Measurements from ENCODE around the gene ADAP1. TPM values are rescaled to one million over a fixed set of nuclear protein-coding genes. Genes with fewer than 3 reads are reported as not detected.

ADAP1 gene
- total and polyA plus RNA-seq, 2 experiments from 2014 or later = 0.24 to 1.1 TPM

DNA sequence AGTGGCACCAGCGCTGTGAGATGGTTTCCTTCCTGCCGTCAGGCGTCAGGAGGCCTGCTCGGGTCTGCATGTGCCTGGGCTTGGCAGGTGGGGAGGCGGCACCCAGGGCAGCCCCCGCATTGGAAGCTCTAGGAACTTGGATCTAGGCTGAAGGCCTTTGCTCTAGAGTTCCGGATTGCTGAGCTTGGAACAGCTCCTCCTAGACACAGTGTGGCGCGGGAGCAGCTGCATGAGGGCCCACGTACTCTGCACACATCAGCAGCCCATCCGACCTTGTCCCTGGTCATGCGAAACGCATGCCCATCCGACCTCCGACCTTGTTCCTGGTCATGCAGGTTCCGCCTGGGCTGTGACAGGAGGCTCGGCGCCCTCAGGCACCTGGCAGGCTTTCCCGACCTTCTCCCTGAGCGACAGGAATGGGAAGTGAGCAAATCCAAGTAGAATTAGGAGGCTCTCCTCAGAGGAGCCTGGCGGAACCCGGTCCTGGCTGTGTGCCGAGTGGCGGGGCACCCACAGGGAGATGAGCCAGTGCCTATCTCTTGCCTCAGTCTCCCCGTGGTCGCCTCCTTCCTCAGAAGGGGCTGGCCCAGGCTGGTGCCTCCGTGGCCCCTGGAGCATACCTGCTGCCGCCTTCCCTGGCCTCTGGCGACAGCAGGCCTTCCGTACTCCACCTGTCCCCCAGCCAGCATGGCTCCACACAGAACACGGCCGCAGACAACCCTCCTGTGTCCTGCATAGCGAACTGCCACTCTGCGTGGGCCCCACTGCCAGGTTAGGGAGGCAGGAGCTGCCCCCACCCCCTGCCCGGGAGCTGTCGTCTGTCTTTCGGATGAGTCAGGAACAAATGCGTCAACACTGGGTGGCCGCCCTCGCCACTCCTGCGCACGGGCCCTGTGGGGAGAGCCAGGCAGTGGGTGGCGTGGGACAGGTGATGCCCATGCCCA is 66.1 kb downstream of the ADAP1 start:
- H4K20me1 ChIP-seq (ENCODE audit: insufficient read depth) = no peaks in the 10 kb centered on the region
- no peak for DNase-seq
- H3F3A ChIP-seq (ENCODE audit: insufficient read depth) = no peaks in the 10 kb centered on the region
- in situ Hi-C loops (cut with MboI) = no loop called here
- no peak overlapping the region for H3K9ac ChIP-seq
- TF ChIP-seq EZH2phosphoT487 (IDR thresholded peaks at IDR 0.05; ENCODE audit: insufficient read depth, low read depth) = no peak
- TF ChIP-seq EZH2 (IDR thresholded peaks at IDR 0.05; ENCODE audit: insufficient read depth, poor library complexity, severe bottlenecking) = no peak
- peaks cover 33% of the 10 kb centered on the region for H3K79me2 ChIP-seq (ENCODE audit: insufficient read depth)
- H3K4me1 ChIP-seq (ENCODE audit: insufficient read depth) = no peaks in the 10 kb centered on the region
- no peaks in the 10 kb centered on the region for H3K9me3 ChIP-seq (ENCODE audit: low read depth)
- no peak overlapping the region for H3K4me2 ChIP-seq (ENCODE audit: unreplicated experiment)
- no peaks in the 10 kb centered on the region for H3K36me3 ChIP-seq (ENCODE audit: low read depth)
- no peak overlapping the region for H3K4me3 ChIP-seq
- no peaks in the 10 kb centered on the region for H3K9me2 ChIP-seq (ENCODE audit: insufficient read depth)
- H3K27me3 ChIP-seq (replicated peaks; ENCODE audit: insufficient read depth) = no peaks in the 10 kb centered on the region
- H3K27ac ChIP-seq = no peak overlapping the region
- 92 to 93% methylated on average over 40 to 43 of the region's 43 CpGs for WGBS, 2 experiments (ENCODE audit: low coverage in 1 of 2, low lambda C conversion rate in 2 of 2, missing lambda C conversion rate in 2 of 2)
- no peak overlapping the region for H2AFZ ChIP-seq

GRCh38 chr7:887488-887820 is 67.0 kb downstream of the ADAP1 start:
- Histone ChIP-seq H2AFZ (no peak overlapping the region), H4K20me1 (ENCODE audit: insufficient read depth) (no peaks in the 10 kb centered on the region), H3K27ac (no peak overlapping the region), H3K4me3 (no peak overlapping the region), H3K9me3 (ENCODE audit: low read depth) (no peaks in the 10 kb centered on the region), H3K9me2 (ENCODE audit: insufficient read depth) (no peaks in the 10 kb centered on the region), H3K79me2 (ENCODE audit: insufficient read depth) (peaks cover 42% of the 10 kb centered on the region), H3K4me1 (ENCODE audit: insufficient read depth) (no peaks in the 10 kb centered on the region), H3K9ac (no peak overlapping the region), H3K27me3 (replicated peaks; ENCODE audit: insufficient read depth) (no peaks in the 10 kb centered on the region), H3K4me2 (ENCODE audit: unreplicated experiment) (no peak overlapping the region), H3K36me3 (ENCODE audit: low read depth) (no peaks in the 10 kb centered on the region), H3F3A (ENCODE audit: insufficient read depth) (no peaks in the 10 kb centered on the region)
- no peak for DNase-seq
- 95 to 98% methylated on average over 18 of the region's 18 CpGs for WGBS, 2 experiments (ENCODE audit: low coverage in 1 of 2, low lambda C conversion rate in 2 of 2, missing lambda C conversion rate in 2 of 2)
- TF ChIP-seq EZH2phosphoT487 (IDR thresholded peaks at IDR 0.05; ENCODE audit: insufficient read depth, low read depth) (no peak), EZH2 (IDR thresholded peaks at IDR 0.05; ENCODE audit: insufficient read depth, poor library complexity, severe bottlenecking) (no peak)
- in situ Hi-C loops (cut with MboI) = no loop called here

- H3K27me3 ChIP-seq (replicated peaks; ENCODE audit: insufficient read depth) = no peaks in the 10 kb centered on the region
- no peaks in the 10 kb centered on the region for H3K4me1 ChIP-seq (ENCODE audit: insufficient read depth)
- peaks cover 48% of the 10 kb centered on the region for H3K79me2 ChIP-seq (ENCODE audit: insufficient read depth)
- no peak overlapping the region for H3K4me3 ChIP-seq
- H3K27ac ChIP-seq = no peak overlapping the region
- in situ Hi-C loops (cut with MboI) = no loop called here
- H3K4me2 ChIP-seq (ENCODE audit: unreplicated experiment) = no peak overlapping the region
- H4K20me1 ChIP-seq (ENCODE audit: insufficient read depth) = no peaks in the 10 kb centered on the region
- no peak overlapping the region for H3K9ac ChIP-seq
- H3K9me3 ChIP-seq (ENCODE audit: low read depth) = no peaks in the 10 kb centered on the region
- no peaks in the 10 kb centered on the region for H3K36me3 ChIP-seq (ENCODE audit: low read depth)
- no peaks in the 10 kb centered on the region for H3K9me2 ChIP-seq (ENCODE audit: insufficient read depth)
- TF ChIP-seq EZH2 (IDR thresholded peaks at IDR 0.05; ENCODE audit: insufficient read depth, poor library complexity, severe bottlenecking) (no peak), EZH2phosphoT487 (IDR thresholded peaks at IDR 0.05; ENCODE audit: insufficient read depth, low read depth) (no peak)
- DNase-seq = no peak
- no peak overlapping the region for H2AFZ ChIP-seq
- H3F3A ChIP-seq (ENCODE audit: insufficient read depth) = no peaks in the 10 kb centered on the region
- 94 to 95% methylated on average over 36 to 40 of the region's 40 CpGs for WGBS, 2 experiments (ENCODE audit: low coverage in 1 of 2, low lambda C conversion rate in 2 of 2, missing lambda C conversion rate in 2 of 2)
These were observed 67.6 kb downstream of the ADAP1 start for GRCh38 chr7:886626-887487.

DNA sequence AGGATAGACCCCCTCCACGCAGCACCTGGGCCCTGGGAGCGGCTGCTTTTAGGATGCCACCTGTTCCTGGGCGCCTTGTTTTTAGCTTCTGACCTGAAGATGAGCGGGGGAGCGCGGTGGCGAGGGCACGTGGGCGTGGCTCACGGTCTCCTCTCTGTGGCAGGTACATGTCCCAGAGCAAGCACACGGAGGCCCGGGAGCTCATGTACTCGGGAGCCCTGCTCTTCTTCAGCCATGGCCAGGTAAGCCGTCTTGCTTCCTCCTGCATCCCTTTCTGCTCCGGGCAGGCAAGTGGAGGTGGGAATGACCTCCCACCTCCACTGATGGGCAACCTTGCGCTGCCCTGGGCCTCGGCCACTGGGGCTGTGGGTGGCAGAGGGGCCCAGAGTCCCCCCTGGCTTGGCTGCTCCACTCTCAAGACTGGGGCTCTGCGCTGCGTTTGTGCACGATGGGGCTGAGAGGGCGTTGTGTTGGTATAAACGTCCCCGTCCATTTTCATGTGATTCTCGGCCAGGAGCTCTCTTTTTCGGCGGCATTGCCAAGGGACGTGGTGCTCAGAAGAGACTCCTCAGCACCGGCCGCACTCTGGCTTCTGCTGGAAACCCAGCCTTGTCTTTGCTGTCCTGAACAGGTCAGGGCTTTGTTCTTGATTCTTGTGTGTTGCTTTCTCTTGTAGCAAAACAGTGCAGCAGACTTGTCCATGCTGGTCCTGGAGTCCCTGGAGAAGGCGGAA is 68.4 kb downstream of the ADAP1 start:
- Histone ChIP-seq H3K79me2 (ENCODE audit: insufficient read depth) (peaks cover 56% of the 10 kb centered on the region), H3K9me2 (ENCODE audit: insufficient read depth) (no peaks in the 10 kb centered on the region), H2AFZ (no peak overlapping the region), H3K4me2 (ENCODE audit: unreplicated experiment) (no peak overlapping the region), H3F3A (ENCODE audit: insufficient read depth) (no peaks in the 10 kb centered on the region), H3K27me3 (replicated peaks; ENCODE audit: insufficient read depth) (no peaks in the 10 kb centered on the region), H3K9me3 (ENCODE audit: low read depth) (no peaks in the 10 kb centered on the region), H3K4me3 (no peak overlapping the region), H3K27ac (no peak overlapping the region), H3K9ac (no peak overlapping the region), H4K20me1 (ENCODE audit: insufficient read depth) (no peaks in the 10 kb centered on the region), H3K4me1 (ENCODE audit: insufficient read depth) (no peaks in the 10 kb centered on the region), H3K36me3 (ENCODE audit: low read depth) (no peaks in the 10 kb centered on the region)
- TF ChIP-seq EZH2phosphoT487 (IDR thresholded peaks at IDR 0.05; ENCODE audit: insufficient read depth, low read depth) = no peak
- TF ChIP-seq EZH2 (IDR thresholded peaks at IDR 0.05; ENCODE audit: insufficient read depth, poor library complexity, severe bottlenecking) = no peak
- DNase-seq = no peak
- 90 to 93% methylated on average over 28 to 30 of the region's 30 CpGs for WGBS, 2 experiments (ENCODE audit: low coverage in 1 of 2, low lambda C conversion rate in 2 of 2, missing lambda C conversion rate in 2 of 2)
- in situ Hi-C loops (cut with MboI) = no loop called here
